ENCODE data around the gene BRI3BP.
"Not testable (repeated sequence)": the region's sequence is repeated elsewhere in the genome, so short reads cannot be mapped to it uniquely, and the experiment has no call there.

BRI3BP gene

GRCh38 chr12:124979568-124979967 is 13.9 kb upstream of the BRI3BP start:
- H3K27me3 Mint-ChIP-seq (ENCODE audit: low read depth) = no peaks in the 10 kb centered on the region
- no peak overlapping the region for H3K4me3 Mint-ChIP-seq
- no peak overlapping the region for H3K27ac Mint-ChIP-seq
- H3K4me1 Mint-ChIP-seq = no peaks in the 10 kb centered on the region
- peaks cover 44% of the 10 kb centered on the region for H3K36me3 Mint-ChIP-seq (ENCODE audit: low read depth)
- TF ChIP-seq CTCF (IDR thresholded peaks at IDR 0.05; ENCODE audit: unreplicated experiment in 3 of 3) = no peak
- H3K9me3 Mint-ChIP-seq = no peaks in the 10 kb centered on the region

- TF ChIP-seq CTCF (IDR thresholded peaks at IDR 0.05; ENCODE audit: unreplicated experiment in 3 of 3) = no peak
- H3K4me3 Mint-ChIP-seq = no peak overlapping the region
- H3K27me3 Mint-ChIP-seq (ENCODE audit: low read depth) = no peaks in the 10 kb centered on the region
Measured at GRCh38 chr12:124980098-124980892, 13.2 kb upstream of the BRI3BP start.

GRCh38 chr12:124986876-124987275 is 6.6 kb upstream of the BRI3BP start:
- not testable (repeated sequence) for H3K4me3 Mint-ChIP-seq; H3K9me3 Mint-ChIP-seq; H3K27me3 Mint-ChIP-seq (ENCODE audit: low read depth); H3K4me1 Mint-ChIP-seq; H3K27ac Mint-ChIP-seq
- peaks cover 25% of the 10 kb centered on the region for H3K36me3 Mint-ChIP-seq (ENCODE audit: low read depth)

More at GRCh38 chr12:124980098-124980892, 13.2 kb upstream of the BRI3BP start:
- H3K9me3 Mint-ChIP-seq = no peaks in the 10 kb centered on the region
- no peak overlapping the region for H3K27ac Mint-ChIP-seq
- peaks cover 46% of the 10 kb centered on the region for H3K36me3 Mint-ChIP-seq (ENCODE audit: low read depth)
- no peaks in the 10 kb centered on the region for H3K4me1 Mint-ChIP-seq

- Mint-ChIP-seq H3K4me3 (peak overlapping the region; percentile 84 to 95 (median 89)), H3K27me3 (ENCODE audit: low read depth) (peaks cover 19% of the 10 kb centered on the region), H3K4me1 (peaks cover 21% of the 10 kb centered on the region), H3K9me3 (no peaks in the 10 kb centered on the region), H3K36me3 (ENCODE audit: low read depth) (no peaks in the 10 kb centered on the region), H3K27ac (peak overlapping the region in 2 of 3 experiments; percentile 3 to 34)
- TF ChIP-seq CTCF (IDR thresholded peaks at IDR 0.05; ENCODE audit: unreplicated experiment in 3 of 3) = peak; percentile 35 to 45 (median 36)
Measured at GRCh38 chr12:124992874-124993625, 395 bp upstream of the BRI3BP start.

GRCh38 chr12:124994437-124994975 is 1.1 kb downstream of the BRI3BP start:
- Mint-ChIP-seq H3K4me1 (peaks cover 16% of the 10 kb centered on the region), H3K27ac (no peak overlapping the region), H3K36me3 (ENCODE audit: low read depth) (no peaks in the 10 kb centered on the region), H3K27me3 (ENCODE audit: low read depth) (peaks cover 14% of the 10 kb centered on the region), H3K4me3 (peak overlapping the region; percentile 91 to 92 (median 91)), H3K9me3 (no peaks in the 10 kb centered on the region)
- TF ChIP-seq CTCF (IDR thresholded peaks at IDR 0.05; ENCODE audit: unreplicated experiment in 3 of 3) = no peak

- Mint-ChIP-seq H3K27ac (no peak overlapping the region), H3K4me1 (peaks cover 16% of the 10 kb centered on the region), H3K4me3 (peak overlapping the region; percentile 91 to 92 (median 91)), H3K27me3 (ENCODE audit: low read depth) (peaks cover 14% of the 10 kb centered on the region), H3K9me3 (no peaks in the 10 kb centered on the region), H3K36me3 (ENCODE audit: low read depth) (no peaks in the 10 kb centered on the region)
- TF ChIP-seq CTCF (IDR thresholded peaks at IDR 0.05; ENCODE audit: unreplicated experiment in 3 of 3) = no peak
Measured at GRCh38 chr12:124995200-124995961, 1.9 kb downstream of the BRI3BP start.
